HUDEP-2 (cell line): ENCODE results near the gene LRIF1.
"Not testable (repeated sequence)": the region's sequence is repeated elsewhere in the genome, so short reads cannot be mapped to it uniquely, and the experiment has no call there.

Experiments
- DNase-seq, 76 experiments: peaks; one replicate each; lab custom pipeline; 2025; ENCODE audit not compliant: unreplicated experiment in 76 of 76; lab: John Stamatoyannopoulos, UW

The LRIF1 gene, protein sequence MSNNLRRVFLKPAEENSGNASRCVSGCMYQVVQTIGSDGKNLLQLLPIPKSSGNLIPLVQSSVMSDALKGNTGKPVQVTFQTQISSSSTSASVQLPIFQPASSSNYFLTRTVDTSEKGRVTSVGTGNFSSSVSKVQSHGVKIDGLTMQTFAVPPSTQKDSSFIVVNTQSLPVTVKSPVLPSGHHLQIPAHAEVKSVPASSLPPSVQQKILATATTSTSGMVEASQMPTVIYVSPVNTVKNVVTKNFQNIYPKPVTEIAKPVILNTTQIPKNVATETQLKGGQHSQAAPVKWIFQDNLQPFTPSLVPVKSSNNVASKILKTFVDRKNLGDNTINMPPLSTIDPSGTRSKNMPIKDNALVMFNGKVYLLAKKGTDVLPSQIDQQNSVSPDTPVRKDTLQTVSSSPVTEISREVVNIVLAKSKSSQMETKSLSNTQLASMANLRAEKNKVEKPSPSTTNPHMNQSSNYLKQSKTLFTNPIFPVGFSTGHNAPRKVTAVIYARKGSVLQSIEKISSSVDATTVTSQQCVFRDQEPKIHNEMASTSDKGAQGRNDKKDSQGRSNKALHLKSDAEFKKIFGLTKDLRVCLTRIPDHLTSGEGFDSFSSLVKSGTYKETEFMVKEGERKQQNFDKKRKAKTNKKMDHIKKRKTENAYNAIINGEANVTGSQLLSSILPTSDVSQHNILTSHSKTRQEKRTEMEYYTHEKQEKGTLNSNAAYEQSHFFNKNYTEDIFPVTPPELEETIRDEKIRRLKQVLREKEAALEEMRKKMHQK

DNA sequence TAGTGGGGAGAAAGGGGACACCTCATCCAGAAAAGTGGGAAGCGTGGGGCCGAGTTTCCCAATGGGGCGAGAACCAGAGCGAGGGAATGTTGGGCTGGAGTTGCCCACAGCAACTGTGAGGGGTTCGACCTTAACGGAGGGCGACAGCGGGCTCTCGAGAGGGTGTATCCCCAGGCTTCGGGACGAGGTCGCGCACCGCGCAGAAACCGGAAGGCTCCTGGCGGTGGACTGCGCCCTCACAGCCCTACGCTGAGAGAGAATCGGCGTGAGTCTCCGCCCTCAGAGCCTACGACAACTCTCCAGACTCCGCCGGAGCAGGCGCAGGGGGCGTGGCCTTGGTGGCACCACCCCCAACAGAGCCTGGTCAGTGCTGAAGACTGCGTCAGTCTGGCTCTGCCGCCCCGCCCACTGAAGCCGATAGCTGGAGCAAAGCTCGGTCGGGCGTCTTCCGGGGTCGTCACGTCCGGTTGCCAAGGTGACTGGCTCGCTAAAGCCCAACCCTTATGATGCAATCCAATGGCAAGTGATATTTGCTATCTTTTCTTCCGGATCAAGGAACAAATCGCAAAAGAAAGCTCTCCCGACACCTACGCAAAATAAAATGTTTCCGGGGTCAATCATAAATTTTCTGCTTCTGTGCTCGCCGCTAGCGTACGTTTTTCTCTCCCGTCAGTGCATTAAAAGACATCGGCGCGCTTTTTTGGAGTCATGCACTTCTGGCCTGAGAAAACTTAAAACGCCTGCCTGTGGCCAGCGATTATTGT, at the start of gene LRIF1:
TSS of gene LRIF1 (minus strand) at position 232 of the 764 bp plus-strand sequence. CDS start 234 bp downstream, outside the sequence.
- DNase-seq, result peak; percentile 39 to 99 (median 97)

DNA sequence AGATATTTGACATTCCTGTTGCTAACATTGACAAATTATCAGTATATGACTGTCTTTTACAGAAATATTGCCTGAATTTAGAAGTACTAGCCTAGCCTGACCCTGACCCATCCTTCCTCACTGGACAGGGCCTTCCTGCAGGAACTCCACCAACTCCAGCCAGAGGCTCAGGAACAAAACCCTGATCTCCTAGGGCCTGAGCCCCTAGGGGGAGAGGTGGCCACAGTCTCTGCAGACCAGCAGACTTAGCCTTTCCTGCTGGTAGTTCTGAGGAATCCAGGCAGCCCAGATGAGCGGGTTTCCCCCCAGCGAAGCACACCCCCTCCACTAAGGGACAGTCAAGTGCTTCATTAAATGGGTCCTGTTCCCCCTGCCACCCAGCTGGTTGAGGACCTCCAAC, 44.3 kb upstream of the LRIF1 start:
- DNase-seq, result no peak

DNA sequence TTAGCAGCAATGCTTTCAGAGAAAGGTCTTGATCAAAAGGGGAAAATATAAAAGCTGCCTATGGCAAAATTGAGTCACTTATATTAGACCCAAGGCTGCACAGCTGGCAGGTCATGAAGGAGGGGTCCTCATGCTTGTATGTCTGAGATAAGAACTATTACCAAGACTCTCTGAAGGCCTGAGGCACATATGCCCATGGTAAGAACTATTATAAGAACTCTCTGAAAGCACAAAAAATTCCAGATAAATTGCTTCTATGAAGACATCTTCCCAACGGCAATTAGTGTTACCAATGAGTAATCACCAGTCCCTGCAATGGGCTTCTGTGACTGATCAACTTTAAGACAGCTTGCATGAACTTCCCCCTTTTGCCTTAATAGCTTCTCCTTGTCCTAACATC, 42.8 kb upstream of the LRIF1 start:
- no peak for DNase-seq

DNA sequence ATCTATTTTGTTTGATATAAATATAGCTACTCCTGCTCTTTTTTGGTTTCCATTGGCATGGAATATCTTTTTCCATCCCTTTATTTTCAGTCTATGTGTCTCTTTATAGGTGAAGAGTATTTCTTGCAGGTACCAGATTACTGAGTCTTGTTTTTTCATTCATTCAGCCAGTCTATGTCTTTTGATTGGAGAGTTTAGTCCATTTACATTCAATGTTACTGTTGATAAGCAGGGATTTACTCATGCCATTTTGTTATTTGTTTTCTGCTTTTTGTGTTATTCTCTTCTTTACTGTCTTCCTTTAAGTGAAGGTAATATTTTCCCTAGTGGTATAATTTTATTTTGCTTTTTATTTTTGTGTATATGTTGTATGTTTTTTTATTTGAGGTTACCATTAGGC, 35.9 kb upstream of the LRIF1 start:
- DNase-seq, result not testable (repeated sequence)

DNA sequence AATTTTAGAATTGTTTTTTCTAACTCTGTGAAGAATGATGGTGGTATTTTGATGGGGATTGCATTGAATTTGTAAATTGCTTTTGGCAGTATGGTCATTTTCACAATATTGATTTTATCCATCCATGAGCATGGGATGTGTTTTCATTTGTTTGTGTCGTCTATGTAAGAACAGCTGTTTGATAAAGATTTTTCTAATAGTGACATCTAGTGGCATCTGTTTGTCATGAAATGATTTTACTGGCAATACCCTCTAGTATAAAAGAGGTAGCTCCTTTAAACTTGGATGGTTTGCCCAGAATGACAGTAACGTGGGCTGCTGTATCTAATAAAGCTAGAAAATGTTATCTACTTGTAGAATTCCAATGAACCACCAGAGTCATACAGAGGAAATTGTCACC, 28.6 kb upstream of the LRIF1 start:
- peak in 10 of 76 experiments; percentile 2 to 20 (median 6) for DNase-seq

DNA sequence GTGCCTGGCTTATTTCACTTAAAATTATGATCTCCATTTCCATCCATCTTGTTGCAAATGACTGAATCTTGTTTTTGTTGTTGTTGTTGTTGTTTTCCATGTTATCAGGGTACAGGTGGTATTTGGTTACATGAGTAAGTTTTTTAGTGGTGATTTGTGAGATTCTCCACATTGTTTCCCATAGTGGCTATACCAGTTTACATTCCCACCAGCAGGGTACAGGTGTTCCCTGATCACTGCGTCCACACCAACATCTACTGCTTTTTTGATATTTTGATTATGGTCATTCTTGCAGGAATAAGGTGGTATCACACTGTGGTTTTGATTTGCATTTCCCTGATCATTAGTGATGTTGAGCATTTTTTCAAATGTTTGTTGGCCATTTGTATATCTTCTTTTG, 27.6 kb upstream of the LRIF1 start:
- not testable (repeated sequence) for DNase-seq

DNA sequence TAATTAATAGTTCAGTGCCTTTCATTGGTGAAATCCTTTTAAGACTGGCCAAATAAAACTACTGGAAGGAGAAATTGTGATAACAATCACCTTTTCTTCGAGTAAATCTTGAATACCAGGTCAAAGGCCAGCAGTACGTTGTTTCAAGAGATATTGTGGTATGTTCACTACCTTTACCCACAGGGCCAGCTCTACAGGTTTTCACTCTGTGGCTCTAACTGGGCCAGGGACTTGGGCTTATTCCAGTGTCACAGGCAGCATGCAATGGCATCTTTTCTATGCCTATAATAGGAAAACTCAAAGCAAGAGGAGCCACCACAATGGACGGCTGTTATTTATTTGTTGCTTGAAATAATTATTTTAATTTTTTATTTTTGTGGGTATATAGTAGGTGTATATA, 26.8 kb upstream of the LRIF1 start:
- DNase-seq, result no peak

DNA sequence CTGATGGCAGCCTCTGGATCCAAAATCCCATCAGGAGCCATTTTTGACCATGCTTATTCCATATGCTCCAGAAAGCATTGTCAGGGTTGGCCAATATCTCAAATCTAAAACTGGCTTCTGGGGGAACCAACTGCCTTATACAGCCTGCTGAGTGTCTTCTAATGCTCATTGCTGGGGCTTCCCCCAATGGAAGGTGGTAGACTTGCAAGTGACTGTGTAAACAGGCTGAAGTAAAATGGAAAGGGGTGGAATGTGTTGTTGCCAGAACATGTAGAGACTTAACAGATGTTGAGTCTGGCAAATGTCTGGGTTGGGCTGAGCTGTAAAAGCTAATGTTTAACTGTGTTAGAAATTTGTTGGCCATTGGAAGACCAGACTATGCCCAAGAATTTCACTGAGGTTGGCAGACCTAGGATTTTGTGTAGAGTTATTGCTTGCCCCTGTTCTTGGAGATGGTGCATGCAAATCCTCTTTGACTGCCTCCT, 22.7 kb upstream of the LRIF1 start:
- no peak for DNase-seq

DNA sequence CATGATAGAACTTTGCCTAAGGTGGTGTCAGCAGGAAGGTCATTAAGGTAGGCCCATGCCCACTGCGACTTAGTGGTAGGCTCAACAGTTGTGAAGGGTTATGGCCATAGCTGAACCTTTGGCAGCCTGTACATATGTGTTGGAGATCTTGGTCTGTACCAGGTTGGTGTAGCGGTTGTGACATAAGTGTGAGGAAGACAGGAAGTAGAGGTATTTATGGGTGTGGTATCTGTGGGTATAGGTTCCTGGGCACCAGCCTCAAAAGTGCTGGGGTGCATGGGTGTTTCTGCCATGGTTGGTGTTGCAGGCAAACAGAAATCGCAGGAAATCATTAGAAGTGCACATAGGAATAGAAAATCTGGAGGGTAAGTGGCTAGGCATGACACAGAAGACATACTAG, 18.6 kb upstream of the LRIF1 start:
- no peak for DNase-seq

DNA sequence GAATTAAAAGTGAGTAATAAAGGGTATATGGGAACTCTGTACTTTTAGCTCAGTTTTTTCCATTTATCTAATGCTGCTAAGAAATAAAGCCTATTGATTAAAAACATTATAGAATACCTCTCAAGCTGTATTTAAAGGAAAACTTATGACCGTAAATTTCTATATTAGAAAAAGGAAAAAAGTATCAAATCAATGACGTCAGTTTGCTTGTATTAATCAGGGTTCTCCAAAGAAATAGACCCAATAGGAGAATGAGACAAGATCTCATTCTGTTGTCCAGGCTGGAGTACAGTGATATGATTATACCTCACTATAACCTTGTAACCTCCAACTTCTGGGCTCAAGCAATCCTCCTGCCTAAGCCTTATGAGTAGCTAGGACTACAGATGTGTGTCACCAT, 15.4 kb upstream of the LRIF1 start:
- no peak for DNase-seq

DNA sequence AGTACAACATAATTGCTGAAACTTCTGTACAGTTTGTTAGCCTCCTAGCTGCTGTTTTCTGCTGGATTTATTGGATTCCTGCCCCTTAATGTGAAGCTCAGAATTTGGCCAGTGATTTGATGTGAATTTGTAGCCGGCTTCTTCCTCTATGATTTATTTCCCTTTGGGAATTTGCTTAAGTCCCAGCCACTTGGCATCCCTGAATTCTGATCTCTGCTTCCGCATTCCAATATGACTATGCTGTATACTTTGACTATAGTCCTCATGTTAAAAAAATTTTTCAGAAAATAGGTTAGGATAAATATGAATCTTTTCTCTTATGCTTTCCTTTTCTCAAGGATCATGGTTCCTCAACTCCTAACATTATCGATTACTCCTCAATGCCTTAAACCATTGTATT, 12.4 kb upstream of the LRIF1 start:
- DNase-seq, result no peak

DNA sequence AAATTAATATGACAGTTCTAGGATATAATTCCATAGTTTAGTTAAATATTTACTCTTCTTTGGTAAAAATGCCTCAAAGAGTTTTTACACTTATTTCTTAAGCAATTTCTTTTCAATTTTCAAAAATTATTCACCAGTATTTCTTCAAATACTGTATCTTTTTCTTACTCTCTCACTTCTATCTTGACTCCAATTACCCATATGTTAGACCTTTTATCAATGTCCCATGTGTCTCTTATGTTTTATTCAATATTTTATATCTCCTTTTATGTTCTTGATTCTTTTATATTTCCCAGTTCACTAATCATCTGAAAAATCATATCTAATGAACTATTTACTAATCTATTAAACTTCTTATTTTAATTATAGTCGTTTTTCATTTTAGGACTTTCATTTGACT, 11.5 kb upstream of the LRIF1 start:
- no peak for DNase-seq

DNA sequence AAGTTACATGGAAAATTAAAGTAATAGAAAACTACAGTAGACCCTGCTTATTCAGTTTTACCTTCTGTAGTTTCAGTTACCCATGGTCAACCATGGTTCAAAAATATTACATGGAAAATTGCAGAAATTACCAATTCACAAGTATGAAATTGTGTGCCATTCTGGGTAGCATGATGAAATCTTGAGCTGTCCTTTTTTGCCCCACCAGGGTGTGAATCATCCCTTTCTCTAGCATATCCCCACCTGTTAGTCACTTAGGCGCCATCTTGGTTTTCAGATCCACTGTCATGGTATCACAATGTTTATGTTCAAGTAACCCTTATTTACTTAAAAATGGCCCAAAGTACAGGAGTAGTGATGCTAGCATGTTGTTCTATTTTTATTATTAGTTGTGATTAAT, 3.5 kb upstream of the LRIF1 start:
- DNase-seq, result no peak

DNA sequence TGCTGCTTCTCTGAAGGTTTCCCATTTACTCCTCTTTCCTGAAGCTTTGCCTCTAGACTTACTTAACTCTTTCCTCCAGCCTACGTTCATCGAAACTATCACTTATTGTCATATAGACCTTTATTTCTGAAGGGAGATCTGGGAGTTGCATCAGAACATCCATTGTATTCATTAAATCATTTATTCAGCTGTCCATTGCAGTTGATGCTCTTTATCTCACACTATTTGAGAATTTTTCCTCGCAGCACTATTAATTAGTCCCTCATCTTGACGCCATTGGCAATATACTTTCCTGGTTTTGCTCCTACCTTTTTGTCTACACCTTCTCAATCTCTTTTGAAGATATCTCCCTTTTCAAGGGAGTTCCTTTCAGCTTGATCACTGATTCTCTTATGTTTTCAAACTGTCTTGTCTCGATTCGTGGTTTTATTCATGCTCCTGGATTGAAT, 757 bp upstream of the LRIF1 start:
- DNase-seq, result no peak

DNA sequence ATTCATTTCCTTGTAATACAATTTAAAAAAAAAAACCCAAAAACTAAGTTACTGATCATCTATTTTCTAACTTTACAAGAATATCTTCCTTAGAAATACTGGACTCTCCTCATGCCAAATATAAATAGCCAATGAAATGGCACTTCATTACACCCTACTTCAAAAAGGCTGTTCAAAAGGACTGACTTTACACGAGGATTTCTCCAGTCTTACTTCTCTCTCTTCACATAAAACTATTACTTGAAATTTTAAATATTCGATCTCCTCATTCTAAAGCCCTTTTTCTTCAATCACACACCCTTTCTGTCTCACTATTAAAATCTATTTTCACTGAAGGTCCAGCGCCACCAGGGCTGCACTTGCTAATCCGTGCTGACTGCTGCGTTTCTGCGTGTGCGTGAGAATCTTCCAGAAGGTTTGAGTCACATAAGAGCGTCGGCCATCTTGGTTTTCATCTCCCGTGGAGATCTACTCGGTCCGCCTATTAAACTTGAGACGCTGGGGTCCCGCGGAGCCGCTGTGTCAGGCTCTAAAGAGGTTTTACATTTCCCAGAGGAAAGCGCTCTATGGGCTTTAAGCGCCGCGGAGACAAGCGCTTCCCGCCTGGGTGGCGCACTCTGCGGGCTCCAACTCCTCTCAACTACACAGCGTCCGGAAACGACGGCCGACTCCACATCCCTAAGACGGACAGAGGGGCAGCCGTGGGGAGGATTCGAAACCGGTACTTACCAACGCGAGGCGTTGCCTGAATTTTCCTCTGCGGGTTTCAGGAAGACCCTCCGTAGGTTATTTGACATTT, 631 bp downstream of the LRIF1 start:
- peak in 68 of 76 experiments; percentile 5 to 81 (median 43) for DNase-seq

DNA sequence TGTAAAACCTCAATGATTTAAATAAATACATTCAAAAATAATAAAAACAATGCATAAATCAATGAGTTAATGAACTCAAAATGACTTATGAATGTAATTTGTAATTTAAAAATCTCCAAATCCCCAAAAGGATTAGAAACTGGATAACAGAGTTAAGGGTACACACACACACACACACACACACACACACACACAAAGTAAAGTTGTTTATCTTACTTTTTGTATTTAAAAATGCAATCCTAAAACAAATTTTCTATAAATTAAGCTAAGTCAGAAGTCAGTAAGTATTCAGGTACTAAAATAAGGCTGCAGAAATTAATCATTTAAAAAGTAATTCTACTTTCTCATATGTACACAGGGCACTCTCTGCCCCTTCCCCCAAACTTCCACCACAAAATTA, 1.8 kb downstream of the LRIF1 start:
- no peak for DNase-seq

DNA sequence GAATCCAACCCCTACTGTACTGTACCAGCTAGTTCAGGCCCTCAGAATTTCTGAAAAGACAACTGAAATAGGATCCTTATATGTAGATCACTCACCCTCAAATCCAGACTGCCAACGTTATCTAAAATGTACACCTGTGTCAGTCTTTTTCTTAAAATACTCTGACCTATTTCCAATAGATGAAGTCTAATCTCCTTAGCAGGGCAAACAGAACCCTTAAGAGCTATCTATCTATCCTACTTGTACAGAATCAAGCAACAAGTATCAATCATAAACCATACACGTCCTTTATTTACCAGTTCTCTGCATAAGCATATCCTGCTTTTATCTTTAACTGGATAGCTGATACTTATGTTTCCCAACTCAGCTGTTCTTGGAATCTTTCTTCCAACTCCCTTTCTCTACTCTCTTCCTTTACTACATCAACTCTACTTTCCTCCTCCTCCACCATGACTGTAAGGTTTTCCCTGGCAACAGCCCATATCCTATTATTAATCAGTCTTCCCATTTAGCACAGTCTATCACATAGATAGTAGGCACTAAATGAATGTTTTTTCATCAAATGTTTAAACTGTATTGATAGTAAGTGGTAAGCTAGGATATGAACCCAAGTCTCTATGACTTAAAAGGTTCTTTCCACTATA, 2.8 kb downstream of the LRIF1 start:
- no peak for DNase-seq

DNA sequence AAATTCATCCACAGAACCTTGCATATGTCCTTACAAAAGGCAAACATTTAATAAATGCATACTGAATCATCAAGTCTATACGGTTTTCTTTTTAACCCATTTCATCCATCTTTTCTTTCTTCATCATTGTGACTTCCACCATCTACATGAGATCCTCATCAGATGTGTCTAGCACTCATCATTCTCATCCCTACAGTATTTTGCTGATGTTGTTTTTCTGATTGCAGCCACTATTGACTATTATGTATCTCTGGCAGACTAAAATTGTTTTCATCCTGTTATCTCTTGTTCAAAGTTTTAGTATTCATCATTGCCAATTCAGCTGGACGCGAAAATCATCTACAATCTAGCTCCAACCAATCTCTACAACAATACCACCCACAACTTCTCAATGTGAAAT, 5.9 kb downstream of the LRIF1 start:
- DNase-seq, result no peak

DNA sequence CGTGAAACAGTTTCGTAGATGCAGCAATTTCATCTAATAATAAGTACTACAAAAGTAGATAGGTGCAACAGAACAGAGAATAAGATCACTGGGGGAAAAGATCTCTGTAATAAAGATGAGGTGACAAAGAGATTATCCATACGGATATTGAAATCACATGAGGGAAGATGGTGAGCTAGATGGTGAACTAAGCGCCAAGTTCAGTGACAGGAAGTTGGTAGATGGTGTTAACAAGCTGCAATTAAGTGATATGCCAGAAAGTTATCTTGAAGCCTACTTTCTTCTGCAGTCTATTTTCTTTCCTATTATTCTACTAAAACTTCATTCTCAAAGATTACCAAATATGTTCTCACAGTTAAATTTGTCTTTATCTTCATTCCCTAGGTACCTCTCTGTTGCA, 7.1 kb downstream of the LRIF1 start:
- no peak for DNase-seq

DNA sequence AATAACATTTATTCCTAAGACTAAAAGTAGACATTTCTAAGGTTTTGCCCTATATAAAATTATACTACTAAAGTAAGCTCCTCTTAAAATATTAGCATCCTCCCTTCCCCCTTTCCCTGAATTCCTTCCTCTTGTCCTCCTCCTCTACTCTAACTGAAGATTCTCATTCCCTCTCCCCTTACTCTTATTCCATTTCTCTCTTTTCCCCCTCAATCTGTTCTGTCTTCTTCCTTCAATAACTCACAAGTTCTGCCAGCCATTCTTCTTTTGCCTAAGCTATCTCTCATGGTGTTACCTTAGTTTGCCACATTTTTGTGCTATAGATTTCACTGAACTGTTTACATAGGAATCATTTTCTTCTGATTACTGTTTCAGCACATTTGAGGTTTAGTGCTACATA, 10.7 kb downstream of the LRIF1 start:
- DNase-seq, result no peak
